MCF 10A (cell line): ENCODE measurements around the gene PIEZO2. TPM values are rescaled to one million over a fixed set of nuclear protein-coding genes. Genes with fewer than 3 reads are reported as not detected.

ENCODE experiments used
- BruUV-seq: library from RNA; stranded (reverse); fragments of 400-500 nt; replicated peaks from 2 replicates; lab custom pipeline; 2021; lab: Mats Ljungman, UMichigan
- CTCF ChIA-PET: fragments of 300-600 bp; sonication (Branson Sonifier 250); formaldehyde crosslinking; extraction: SDS; loops from one replicate; lab custom pipeline; 2021; ENCODE audit warnings: antibody characterized with exemption, inconsistent platforms; lab: Yijun Ruan, JAX
- POLR2A ChIA-PET: fragments of 300-600, 350-650 bp; sonication (Branson Sonifier 250); formaldehyde crosslinking; extraction: SDS; loops from one replicate; lab custom pipeline; 2020; ENCODE audit warnings: antibody characterized with exemption, inconsistent platforms; lab: Yijun Ruan, JAX
- DNase-seq: peaks from one replicate; pipeline ENCODE4 v3.0.0-alpha.2; 2018; ENCODE audit not compliant: unreplicated experiment
- H3K27ac Mint-ChIP-seq: one replicate; pipeline ENCODE4 v1.8.0; 2022; ENCODE audit warnings: mild to moderate bottlenecking, low read depth, mixed read lengths; ENCODE audit not compliant: unreplicated experiment
- H3K27me3 Mint-ChIP-seq: one replicate; pipeline ENCODE4 v1.8.0; 2022; ENCODE audit warnings: mixed read lengths; ENCODE audit not compliant: insufficient read depth, unreplicated experiment
- H3K36me3 Mint-ChIP-seq: one replicate; pipeline ENCODE4 v1.8.0; 2022; ENCODE audit warnings: mild to moderate bottlenecking, moderate library complexity, mixed read lengths; ENCODE audit not compliant: insufficient read depth, unreplicated experiment
- H3K4me1 Mint-ChIP-seq: one replicate; pipeline ENCODE4 v1.8.0; 2022; ENCODE audit warnings: mixed read lengths; ENCODE audit not compliant: insufficient read depth, unreplicated experiment
- H3K4me3 Mint-ChIP-seq: one replicate; pipeline ENCODE4 v1.8.0; 2022; ENCODE audit warnings: mild to moderate bottlenecking, moderate library complexity, mixed read lengths; ENCODE audit not compliant: unreplicated experiment
- H3K9me3 Mint-ChIP-seq: one replicate; pipeline ENCODE4 v1.8.0; 2022; ENCODE audit warnings: mixed read lengths; ENCODE audit not compliant: unreplicated experiment
- CTCF ChIP-seq: fragments of 200-600 bp; IDR thresholded peaks from one replicate; pipeline ENCODE4 v1.8.0; 2022; ENCODE audit warnings: antibody characterized with exemption, mild to moderate bottlenecking; ENCODE audit not compliant: unreplicated experiment
- intact Hi-C: fragments of 100-400 bp; cut with micrococcal nuclease; formaldehyde crosslinking; loops from 2 replicates; pipeline ENCODE4 v1.14.1; 2022
- total RNA-seq: library from RNA; stranded (reverse); gene quantifications from 2 replicates; pipeline ENCODE4 v1.2.3, GENCODE V29; 2022

PIEZO2 gene
- total RNA-seq, 1 experiment from 2014 or later, result 0.49 TPM

- Mint-ChIP-seq H3K4me1 (peaks cover 13% of the 10 kb centered on the region), H3K36me3 (no peaks in the 10 kb centered on the region), H3K27me3 (no peaks in the 10 kb centered on the region), H3K9me3 (peaks cover 7% of the 10 kb centered on the region), H3K4me3 (no peak overlapping the region), H3K27ac (no peak overlapping the region)
- DNase-seq, result no peak
- no peak for TF ChIP-seq CTCF
- CTCF ChIA-PET, result no interaction called here
- POLR2A ChIA-PET, result interaction anchor here (0.9 kb wide), 1 partner anchor 10 kb away, joined by 3 read pairs; no protein-coding TSS in a partner anchor
- no TSS peak for BruUV-seq
- intact Hi-C loops, result no loop called here
Measured at GRCh38 chr18:11000071-11000470, 149.3 kb downstream of the PIEZO2 start.

GRCh38 chr18:10997885-10998284, 151.5 kb downstream of the PIEZO2 start:
- no TSS peak for BruUV-seq
- H3K4me3 Mint-ChIP-seq, result no peak overlapping the region
- POLR2A ChIA-PET, result no interaction called here
- no peak for DNase-seq
- CTCF ChIA-PET, result interaction anchor here (1.1 kb wide), 1 partner anchor 43 kb away, joined by 3 read pairs; no protein-coding TSS in a partner anchor
- intact Hi-C loops, result no loop called here
- no peak overlapping the region for H3K27ac Mint-ChIP-seq
- no peaks in the 10 kb centered on the region for H3K4me1 Mint-ChIP-seq
- H3K27me3 Mint-ChIP-seq, result no peaks in the 10 kb centered on the region
- no peak for TF ChIP-seq CTCF
- H3K9me3 Mint-ChIP-seq, result peaks cover 12% of the 10 kb centered on the region
- no peaks in the 10 kb centered on the region for H3K36me3 Mint-ChIP-seq

- CTCF ChIA-PET, result no interaction called here
- DNase-seq, result no peak
- H3K36me3 Mint-ChIP-seq, result no peaks in the 10 kb centered on the region
- no peak overlapping the region for H3K27ac Mint-ChIP-seq
- peaks cover 17% of the 10 kb centered on the region for H3K9me3 Mint-ChIP-seq
- no peak for TF ChIP-seq CTCF
- intact Hi-C loops, result no loop called here
- no peaks in the 10 kb centered on the region for H3K4me1 Mint-ChIP-seq
- H3K27me3 Mint-ChIP-seq, result no peaks in the 10 kb centered on the region
- no peak overlapping the region for H3K4me3 Mint-ChIP-seq
- POLR2A ChIA-PET, result interaction anchor here (0.9 to 1.0 kb wide), 2 partner anchors 10 to 22 kb away, joined by 3 read pairs; no protein-coding TSS in a partner anchor
- BruUV-seq, result no TSS peak
Measured at GRCh38 chr18:10995550-10995949, 153.8 kb downstream of the PIEZO2 start.

- H3K4me3 Mint-ChIP-seq, result no peak overlapping the region
- H3K27me3 Mint-ChIP-seq, result no peaks in the 10 kb centered on the region
- TF ChIP-seq CTCF, result no peak
- H3K36me3 Mint-ChIP-seq, result no peaks in the 10 kb centered on the region
- H3K4me1 Mint-ChIP-seq, result no peaks in the 10 kb centered on the region
- no TSS peak for BruUV-seq
- no peak overlapping the region for H3K27ac Mint-ChIP-seq
- intact Hi-C loops, result no loop called here
- ChIA-PET CTCF (interaction anchor here (0.6 kb wide), 1 partner anchor 19 kb away, joined by 3 read pairs; no protein-coding TSS in a partner anchor), POLR2A (interaction anchor here (0.7 to 1.5 kb wide), 2 partner anchors 10 to 44 kb away, joined by 3 read pairs; no protein-coding TSS in a partner anchor)
- H3K9me3 Mint-ChIP-seq, result peaks cover 37% of the 10 kb centered on the region
- no peak for DNase-seq
Measured at GRCh38 chr18:10989486-10989885, 159.9 kb downstream of the PIEZO2 start.
